ENCODE data around the gene HOXC13. TPM values are rescaled to one million over a fixed set of nuclear protein-coding genes. Genes with fewer than 3 reads are reported as not detected.

HOXC13 gene
- not detected for total RNA-seq

GRCh38 chr12:53938326-53939140, at the start of gene HOXC13:
TSS of gene HOXC13 (plus strand) at chr12:53938831. CDS start at chr12:53938907, 76 bp downstream.
- Histone ChIP-seq H3K27ac (no peak within 1 kb of the TSS), H3K4me1 (peaks cover 0 to 20% of the 10 kb centered on the region in 2 donors), H3K9me3 (no peaks in the 10 kb centered on the region), H3K27me3 (peaks cover 51% of the 10 kb centered on the region), H3K36me3 (no peaks in the 10 kb centered on the region), H3K4me3 (replicated peaks in 1 of 3) (no peak within 1 kb of the TSS)
- DNase-seq, result peak; percentile 42 to 52
- 3 to 5% methylated on average over 37 to 49 of the region's 56 CpGs for WGBS, 2 donors
- intact Hi-C loops (cut with DNase I), result no loop called here
- TF ChIP-seq POLR2A (IDR thresholded peaks at IDR 0.05) (no peak), CTCF (IDR thresholded peaks at IDR 0.05) (no peak)

GRCh38 chr12:53890081-53890480, 48.5 kb upstream of the HOXC13 start:
- Histone ChIP-seq H3K9me3 (no peaks in the 10 kb centered on the region), H3K36me3 (no peaks in the 10 kb centered on the region), H3K4me1 (no peaks in the 10 kb centered on the region), H3K4me3 (replicated peaks in 1 of 3) (no peak overlapping the region), H3K27ac (no peak overlapping the region), H3K27me3 (no peaks in the 10 kb centered on the region)
- DNase-seq, result no peak
- intact Hi-C loops (cut with DNase I), result no loop called here
- TF ChIP-seq CTCF (IDR thresholded peaks at IDR 0.05), result no peak
- no peak for TF ChIP-seq POLR2A (IDR thresholded peaks at IDR 0.05)
- WGBS, 2 donors, result 91 to 96% methylated on average over 3 of the region's 3 CpGs

GRCh38 chr12:53892762-53893395, 45.8 kb upstream of the HOXC13 start:
- 56 to 69% methylated on average over 3 of the region's 3 CpGs for WGBS, 2 donors
- no peaks in the 10 kb centered on the region for H3K27me3 ChIP-seq
- intact Hi-C loops (cut with DNase I), result no loop called here

GRCh38 chr12:53899230-53899629, 39.4 kb upstream of the HOXC13 start:
- Histone ChIP-seq H3K4me1 (no peaks in the 10 kb centered on the region), H3K4me3 (replicated peaks in 1 of 3) (no peak overlapping the region), H3K27ac (no peak overlapping the region), H3K36me3 (no peaks in the 10 kb centered on the region), H3K27me3 (no peaks in the 10 kb centered on the region), H3K9me3 (no peaks in the 10 kb centered on the region)
- no peak for DNase-seq
- WGBS, 2 donors, result 65 to 73% methylated on average over 1 of the region's 1 CpG
- no peak for TF ChIP-seq CTCF (IDR thresholded peaks at IDR 0.05)
- TF ChIP-seq POLR2A (IDR thresholded peaks at IDR 0.05), result no peak
- intact Hi-C loops (cut with DNase I), result no loop called here

More at GRCh38 chr12:53892762-53893395, 45.8 kb upstream of the HOXC13 start:
- no peak for TF ChIP-seq CTCF (IDR thresholded peaks at IDR 0.05)
- no peak for TF ChIP-seq POLR2A (IDR thresholded peaks at IDR 0.05)
- Histone ChIP-seq H3K36me3 (no peaks in the 10 kb centered on the region), H3K4me3 (replicated peaks in 1 of 3) (no peak overlapping the region), H3K4me1 (no peaks in the 10 kb centered on the region), H3K9me3 (no peaks in the 10 kb centered on the region), H3K27ac (no peak overlapping the region)
- no peak for DNase-seq

GRCh38 chr12:53907103-53907502, 31.5 kb upstream of the HOXC13 start:
- no peaks in the 10 kb centered on the region for H3K9me3 ChIP-seq
- no peak for TF ChIP-seq CTCF (IDR thresholded peaks at IDR 0.05)
- TF ChIP-seq POLR2A (IDR thresholded peaks at IDR 0.05), result no peak
- no peaks in the 10 kb centered on the region for H3K4me1 ChIP-seq
- H3K27ac ChIP-seq, result no peak overlapping the region
- no peak for DNase-seq
- H3K4me3 ChIP-seq (replicated peaks in 1 of 3), result no peak overlapping the region
- H3K36me3 ChIP-seq, result no peaks in the 10 kb centered on the region
- no peaks in the 10 kb centered on the region for H3K27me3 ChIP-seq
- intact Hi-C loops (cut with DNase I), result no loop called here
- WGBS, 2 donors, result 78 to 81% methylated on average over 3 of the region's 3 CpGs
